GM12878 (cell line): ENCODE data around the gene SLC5A8. TPM values are rescaled to one million over a fixed set of nuclear protein-coding genes. Genes with fewer than 3 reads are reported as not detected.

ENCODE experiments used
- ATAC-seq: fragments of 200-7000 bp; cut with Tn5 transposase; 3 replicates; pipeline ENCODE4 v1.9.1; 2020; ENCODE audit warnings: mild to moderate bottlenecking, moderate library complexity
- BruUV-seq: library from RNA; stranded (reverse); fragments of 400-500 nt; replicated peaks from 2 replicates; lab custom pipeline; 2021; lab: Mats Ljungman, UMichigan
- CTCF ChIA-PET: fragments of 300-600 bp; sonication (Branson Sonifier 250); formaldehyde crosslinking; extraction: SDS; loops from one replicate; lab custom pipeline; 2021; ENCODE audit warnings: inconsistent platforms; lab: Yijun Ruan, JAX
- POLR2A ChIA-PET: fragments of 350-600 bp; formaldehyde crosslinking; extraction: SDS; loops from one replicate; lab custom pipeline; 2021; ENCODE audit warnings: inconsistent platforms; lab: Charles Lee
- RAD21 ChIA-PET: fragments of 300-600 bp; sonication (Branson Sonifier 250); formaldehyde crosslinking; loops from one replicate; lab custom pipeline; 2023; ENCODE audit warnings: antibody characterized with exemption; ENCODE audit not compliant: unreplicated experiment; lab: Charles Lee
- SMC1A ChIA-PET: fragments of 300-600 bp; sonication (Branson Sonifier 250); formaldehyde crosslinking; loops from one replicate; lab custom pipeline; 2023; ENCODE audit not compliant: unreplicated experiment, uncharacterized antibody; lab: Charles Lee
- DNase-seq: peaks from one replicate; pipeline ENCODE4 v3.0.0-alpha.2; 2011; ENCODE audit warnings: low read depth, low spot score
- FAIRE-seq: peaks from 3 replicates; lab custom pipeline; 2011; peaks lifted over from hg19 to GRCh38; lab: Jason Lieb, UNC
- H2AFZ ChIP-seq: 2 replicates; pipeline ENCODE4 v1.6.0; 2011; ENCODE audit warnings: low read depth, low read length, control low read depth; ENCODE audit not compliant: control insufficient read depth
- H3K27ac ChIP-seq: 2 replicates; pipeline ENCODE4 v1.5.1; 2011; ENCODE audit warnings: control low read depth; ENCODE audit not compliant: control insufficient read depth, insufficient read depth
- H3K27me3 ChIP-seq, 2 experiments: replicated peaks in 1 of 2; 2 replicates each; pipeline versions ENCODE4 v1.6.0 to v1.6.1; 2011; ENCODE audit warnings: low read length in 1 of 2; ENCODE audit not compliant: control insufficient read depth in 2 of 2, insufficient read depth in 2 of 2
- H3K36me3 ChIP-seq, 2 experiments: 2 replicates each; pipeline ENCODE4 v1.5.1; 2011; ENCODE audit warnings: low read length in 1 of 2; ENCODE audit not compliant: control insufficient read depth in 2 of 2, insufficient read depth in 2 of 2
- H3K4me1 ChIP-seq: 2 replicates; pipeline ENCODE4 v1.6.1; 2011; ENCODE audit warnings: mild to moderate bottlenecking, low read length, moderate library complexity, mixed read lengths; ENCODE audit not compliant: control insufficient read depth, insufficient read depth
- H3K4me2 ChIP-seq: 2 replicates; pipeline ENCODE4 v1.6.0; 2011; ENCODE audit warnings: control low read depth; ENCODE audit not compliant: control insufficient read depth, insufficient read depth
- H3K4me3 ChIP-seq: fragments of 200-600 bp; sonication (generic); 2 replicates; pipeline ENCODE4 v1.5.1; 2016
- H3K79me2 ChIP-seq: 2 replicates; pipeline ENCODE4 v1.6.0; 2011; ENCODE audit warnings: low read length; ENCODE audit not compliant: control insufficient read depth, insufficient read depth
- H3K9ac ChIP-seq: 2 replicates; pipeline ENCODE4 v1.8.0; 2011; ENCODE audit warnings: low read length, control low read depth, mixed read lengths; ENCODE audit not compliant: control insufficient read depth, insufficient read depth
- H3K9me3 ChIP-seq: replicated peaks from 3 replicates; pipeline ENCODE4 v1.5.1; 2011; ENCODE audit warnings: mild to moderate bottlenecking, low read length; ENCODE audit not compliant: control insufficient read depth, insufficient read depth
- H4K20me1 ChIP-seq: 2 replicates; pipeline ENCODE4 v1.6.0; 2011; ENCODE audit not compliant: control insufficient read depth, insufficient read depth
- CBX3 ChIP-seq: fragments of 200-600 bp; sonication (generic); IDR thresholded peaks from 2 replicates; pipeline ENCODE4 v1.6.1; 2016; ENCODE audit warnings: low read depth, borderline replicate concordance
- CBX5 ChIP-seq: sonication (generic); IDR thresholded peaks from 2 replicates; pipeline ENCODE4 v1.6.1; 2016; ENCODE audit warnings: low read depth, moderate library complexity, mild to moderate bottlenecking, inconsistent platforms
- CEBPB ChIP-seq, 2 experiments: fragments of 150-350 bp in 1 of 2; IDR thresholded peaks; 2 replicates each; pipeline ENCODE4 v1.6.1; 2012 to 2014; ENCODE audit warnings: low read depth in 2 of 2, low read length in 2 of 2, borderline replicate concordance in 1 of 2, inconsistent platforms in 1 of 2
- DPF2 ChIP-seq: fragments of 450-650 bp; IDR thresholded peaks from 2 replicates; pipeline ENCODE4 v1.6.1; 2017; ENCODE audit warnings: mild to moderate bottlenecking
- EED ChIP-seq: sonication (generic); IDR thresholded peaks from 2 replicates; pipeline ENCODE4 v1.6.1; 2016; ENCODE audit warnings: antibody characterized with exemption, low read depth
- EP300 ChIP-seq, 2 experiments: fragments of 150-350 bp in 1 of 2; IDR thresholded peaks; 2 replicates each; pipeline ENCODE4 v1.6.1; 2011 to 2012; ENCODE audit warnings: low read depth in 2 of 2, low read length in 2 of 2, borderline replicate concordance in 1 of 2, improper control_type of control experiment in 1 of 2, inconsistent platforms in 1 of 2; ENCODE audit not compliant: control insufficient read depth in 1 of 2
- FOXK2 ChIP-seq: fragments of 450-650 bp; IDR thresholded peaks from 2 replicates; pipeline ENCODE4 v1.6.1; 2017; ENCODE audit warnings: mild to moderate bottlenecking, moderate library complexity
- JUND ChIP-seq: IDR thresholded peaks from 2 replicates; pipeline ENCODE4 v1.6.1; 2012; ENCODE audit warnings: low read depth, mild to moderate bottlenecking, low read length, improper control_type of control experiment, moderate library complexity
- LARP7 ChIP-seq: fragments of 450-650 bp; IDR thresholded peaks from 2 replicates; pipeline ENCODE4 v1.6.1; 2017; ENCODE audit warnings: mild to moderate bottlenecking
- MAX ChIP-seq: IDR thresholded peaks from 2 replicates; pipeline ENCODE4 v1.6.1; 2012; ENCODE audit warnings: low read depth, low read length, improper control_type of control experiment
- POLR2AphosphoS5 ChIP-seq: IDR thresholded peaks from 2 replicates; pipeline ENCODE4 v1.6.1; 2011; ENCODE audit warnings: mild to moderate bottlenecking, low read length, inconsistent platforms
- RBBP5 ChIP-seq: fragments of 200-600 bp; sonication (generic); conservative IDR thresholded peaks from 2 replicates; pipeline ENCODE4 v1.6.1; 2016
- RUNX3 ChIP-seq: IDR thresholded peaks from 2 replicates; pipeline ENCODE4 v1.6.1; 2012; ENCODE audit warnings: low read length, inconsistent platforms
- SPI1 ChIP-seq: IDR thresholded peaks from 2 replicates; pipeline ENCODE4 v1.6.1; 2011; ENCODE audit warnings: low read depth, mild to moderate bottlenecking, low read length, moderate library complexity, borderline replicate concordance; ENCODE audit not compliant: insufficient read depth
- SUPT20H ChIP-seq: IDR thresholded peaks from 2 replicates; pipeline ENCODE4 v1.6.1; 2011; ENCODE audit warnings: low read depth, mild to moderate bottlenecking, low read length, moderate library complexity, borderline replicate concordance; ENCODE audit not compliant: control insufficient read depth
- ZNF384 ChIP-seq: IDR thresholded peaks from 2 replicates; pipeline ENCODE4 v1.6.1; 2012; ENCODE audit warnings: low read depth, mild to moderate bottlenecking, low read length, improper control_type of control experiment, borderline replicate concordance
- WGBS: methylation state at CpG from one replicate; pipeline ENCODE4 v1.1.6; 2016; ENCODE audit warnings: low lambda C conversion rate; ENCODE audit not compliant: insufficient replicate concordance, insufficient coverage; ENCODE audit errors: missing lambda C conversion rate; 5-methylcytosine and 5-hydroxymethylcytosine counted together
- in situ Hi-C: fragments of 300-500 bp; cut with MboI; formaldehyde crosslinking; loops from 9 replicates; pipeline ENCODE4 v1.14.3; 2018; ENCODE audit warnings: mixed read lengths
- intact Hi-C: fragments of 100-400 bp; cut with micrococcal nuclease; formaldehyde crosslinking; loops from one replicate; pipeline ENCODE4 v1.14.2; 2022; ENCODE audit not compliant: unreplicated experiment
- polyA plus RNA-seq, 11 experiments: library from polyadenylated mRNA; depleted of rRNA in 4 of 11; unstranded in 6 of 11; stranded (reverse) in 5 of 11; fragments of >200 nt; fragmentation: Nextera tagmentation in 4 of 11; fragmentation: Illumina TruSeq in 1 of 11; extraction: Ambion mirVana in 4 of 11; extraction: Trizol in 1 of 11; gene quantifications; 1 replicate in 1 of 11; 2 replicates in 10 of 11; pipeline versions ENCODE4 v1.2.1 to v1.2.3, GENCODE V29; 2011 to 2016; ENCODE audit warnings: inconsistent platforms in 2 of 11, missing spikeins in 2 of 11, low read depth in 1 of 11
- total RNA-seq, 4 experiments: library from RNA; depleted of rRNA in 3 of 4; stranded (reverse); fragments of >200 nt in 3 of 4; fragmentation: Illumina TruSeq in 1 of 4; extraction: Trizol in 1 of 4; gene quantifications; 2 replicates each; pipeline versions ENCODE4 v1.2.1 to v1.2.3, GENCODE V29; 2013 to 2021
- TF ChIP-seq, protein P1 (sequence below): fragments of 450-650 bp; IDR thresholded peaks from 2 replicates; pipeline ENCODE4 v1.6.1; 2016; ENCODE audit warnings: mild to moderate bottlenecking

Gene SLC5A8
- total and polyA plus RNA-seq, 10 of the 15 experiments (the other 5 are each of a cell fraction or from before 2014, with no cell fraction given): not detected

DNA sequence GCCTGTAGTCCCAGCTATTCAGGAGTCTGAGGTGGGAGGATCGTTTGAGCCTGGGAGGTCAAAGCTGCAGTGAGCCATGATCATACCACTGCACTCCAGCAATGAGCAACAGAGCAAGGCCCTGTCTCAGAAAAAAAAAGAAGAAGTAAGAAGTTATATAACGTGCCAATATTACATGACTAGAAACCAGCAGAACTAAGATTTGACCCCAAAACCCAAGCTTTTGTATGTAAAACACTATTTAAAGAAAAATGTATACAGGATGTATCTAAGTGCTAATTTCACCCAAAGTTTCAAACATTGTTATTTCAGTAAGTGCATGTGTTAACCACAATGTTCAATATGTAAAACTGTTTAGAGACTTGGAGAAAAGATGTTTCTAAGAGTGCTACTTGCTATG, 94.7 kb downstream of the SLC5A8 start:
- ChIA-PET POLR2A (no interaction called here), SMC1A (no interaction called here), CTCF (no interaction called here), RAD21 (no interaction called here)
- Histone ChIP-seq H3K27ac (no peak overlapping the region), H3K79me2 (no peaks in the 10 kb centered on the region), H2AFZ (no peak overlapping the region), H3K9ac (no peak overlapping the region), H3K4me2 (no peak overlapping the region), H3K27me3 (no peaks in the 10 kb centered on the region), H3K9me3 (no peaks in the 10 kb centered on the region), H3K4me1 (no peaks in the 10 kb centered on the region), H3K36me3 (no peaks in the 10 kb centered on the region), H3K4me3 (no peak overlapping the region), H4K20me1 (no peaks in the 10 kb centered on the region)
- FAIRE-seq (no peak), DNase-seq (no peak), ATAC-seq (no peak; the same call in 2 of the 3 replicates)
- in situ Hi-C loops: no loop called here
- no TSS peak for BruUV-seq
- intact Hi-C loops: no loop called here
- WGBS: 0% methylated on average over 2 of the region's 2 CpGs
- TF ChIP-seq EP300 (IDR thresholded peaks at IDR 0.05; ENCODE audit: borderline replicate concordance in 1 of 2, control insufficient read depth in 1 of 2, low read depth in 2 of 2, low read length in 2 of 2) (no peak), LARP7 (no peak), RUNX3 (0 out of 2 replicates have a peak, but pooled peaks have one; percentile 10), DPF2 (no peak)

GRCh38 chr12:101111441-101111840, 98.6 kb downstream of the SLC5A8 start:
- in situ Hi-C loops (no loop called here), intact Hi-C loops (no loop called here)
- H2AFZ ChIP-seq: no peak overlapping the region
- no peaks in the 10 kb centered on the region for H3K27me3 ChIP-seq
- no peak for ATAC-seq
- H3K27ac ChIP-seq: no peak overlapping the region
- no peaks in the 10 kb centered on the region for H3K79me2 ChIP-seq
- no peak for FAIRE-seq
- DNase-seq: no peak
- H3K4me3 ChIP-seq: no peak overlapping the region
- H4K20me1 ChIP-seq: no peaks in the 10 kb centered on the region
- ChIA-PET POLR2A (no interaction called here), CTCF (no interaction called here), SMC1A (no interaction called here), RAD21 (no interaction called here)
- no peaks in the 10 kb centered on the region for H3K36me3 ChIP-seq
- no TSS peak for BruUV-seq
- no peak overlapping the region for H3K9ac ChIP-seq
- H3K4me2 ChIP-seq: no peak overlapping the region
- 20% methylated on average over 2 of the region's 2 CpGs for WGBS
- H3K9me3 ChIP-seq: no peaks in the 10 kb centered on the region
- no peaks in the 10 kb centered on the region for H3K4me1 ChIP-seq
- no peak for TF ChIP-seq POLR2AphosphoS5
- TF ChIP-seq FOXK2: no peak
- TF ChIP-seq RBBP5: no peak
- TF ChIP-seq MAX: no peak
- no peak for TF ChIP-seq JUND
- no peak for TF ChIP-seq SUPT20H
- TF ChIP-seq, protein P1, sequence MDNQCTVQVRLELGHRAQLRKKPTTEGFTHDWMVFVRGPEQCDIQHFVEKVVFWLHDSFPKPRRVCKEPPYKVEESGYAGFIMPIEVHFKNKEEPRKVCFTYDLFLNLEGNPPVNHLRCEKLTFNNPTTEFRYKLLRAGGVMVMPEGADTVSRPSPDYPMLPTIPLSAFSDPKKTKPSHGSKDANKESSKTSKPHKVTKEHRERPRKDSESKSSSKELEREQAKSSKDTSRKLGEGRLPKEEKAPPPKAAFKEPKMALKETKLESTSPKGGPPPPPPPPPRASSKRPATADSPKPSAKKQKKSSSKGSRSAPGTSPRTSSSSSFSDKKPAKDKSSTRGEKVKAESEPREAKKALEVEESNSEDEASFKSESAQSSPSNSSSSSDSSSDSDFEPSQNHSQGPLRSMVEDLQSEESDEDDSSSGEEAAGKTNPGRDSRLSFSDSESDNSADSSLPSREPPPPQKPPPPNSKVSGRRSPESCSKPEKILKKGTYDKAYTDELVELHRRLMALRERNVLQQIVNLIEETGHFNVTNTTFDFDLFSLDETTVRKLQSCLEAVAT: no peak
- no peak for TF ChIP-seq CEBPB (IDR thresholded peaks at IDR 0.05; ENCODE audit: borderline replicate concordance in 1 of 2, low read depth in 2 of 2, low read length in 2 of 2)
- TF ChIP-seq CBX5: no peak
- TF ChIP-seq EED: no peak
- TF ChIP-seq RUNX3: no peak
- no peak for TF ChIP-seq ZNF384
- no peak for TF ChIP-seq SPI1
- TF ChIP-seq CBX3: no peak
